Lower lobe of right lung (tissue), 2 donors: ENCODE data around the gene TNIK. TPM values are rescaled to one million over a fixed set of nuclear protein-coding genes. Genes with fewer than 3 reads are reported as not detected.
"Not testable (repeated sequence)": the region's sequence is repeated elsewhere in the genome, so short reads cannot be mapped to it uniquely, and the experiment has no call there.

Source experiments
- ATAC-seq, 2 donors: fragments of 200-7000 bp; cut with Tn5 transposase; one replicate each; pipeline ENCODE4 v1.9.1; 2020 to 2022; ENCODE audit warnings: mild to moderate bottlenecking in 2 of 2, moderate library complexity in 2 of 2
- DNase-seq: peaks from one replicate; pipeline ENCODE4 v3.0.0-alpha.2; 2020
- H3K27ac ChIP-seq: fragments of 200-600 bp; one replicate; pipeline ENCODE4 v1.8.0; 2022
- H3K27me3 ChIP-seq: fragments of 200-600 bp; one replicate; pipeline ENCODE4 v1.8.0; 2022; ENCODE audit warnings: low read depth
- H3K36me3 ChIP-seq: fragments of 200-600 bp; one replicate; pipeline ENCODE4 v1.8.0; 2022; ENCODE audit warnings: mild to moderate bottlenecking
- H3K4me1 ChIP-seq: fragments of 200-600 bp; one replicate; pipeline ENCODE4 v1.8.0; 2022
- H3K4me3 ChIP-seq: fragments of 200-600 bp; one replicate; pipeline ENCODE4 v1.8.0; 2022; ENCODE audit warnings: mild to moderate bottlenecking
- H3K9me3 ChIP-seq: fragments of 200-600 bp; one replicate; pipeline ENCODE4 v1.8.0; 2022
- intact Hi-C: fragments of 100-400 bp; cut with DNase I; formaldehyde crosslinking; loops from one replicate; pipeline ENCODE4 v1.11.0; 2022
- total RNA-seq: library from RNA; stranded (reverse); fragmentation: NEBNext Ultra II Directional; extraction: Animal tissue kit (Norgen Biotek cat#: 25700); gene quantifications from one replicate; pipeline ENCODE4 v1.2.1, GENCODE V29; 2021
- TF ChIP-seq, protein P1 (sequence below): fragments of 200-600 bp; IDR thresholded peaks from one replicate; pipeline ENCODE4 v1.8.0; 2022; ENCODE audit warnings: antibody characterized with exemption, mild to moderate bottlenecking
- donor health status: DM: no; HTN: yes; CAD: no; lungs with severe emphysema.

Gene TNIK
- total RNA-seq, 1 donor from 2014 or later = 29.3 TPM

DNA sequence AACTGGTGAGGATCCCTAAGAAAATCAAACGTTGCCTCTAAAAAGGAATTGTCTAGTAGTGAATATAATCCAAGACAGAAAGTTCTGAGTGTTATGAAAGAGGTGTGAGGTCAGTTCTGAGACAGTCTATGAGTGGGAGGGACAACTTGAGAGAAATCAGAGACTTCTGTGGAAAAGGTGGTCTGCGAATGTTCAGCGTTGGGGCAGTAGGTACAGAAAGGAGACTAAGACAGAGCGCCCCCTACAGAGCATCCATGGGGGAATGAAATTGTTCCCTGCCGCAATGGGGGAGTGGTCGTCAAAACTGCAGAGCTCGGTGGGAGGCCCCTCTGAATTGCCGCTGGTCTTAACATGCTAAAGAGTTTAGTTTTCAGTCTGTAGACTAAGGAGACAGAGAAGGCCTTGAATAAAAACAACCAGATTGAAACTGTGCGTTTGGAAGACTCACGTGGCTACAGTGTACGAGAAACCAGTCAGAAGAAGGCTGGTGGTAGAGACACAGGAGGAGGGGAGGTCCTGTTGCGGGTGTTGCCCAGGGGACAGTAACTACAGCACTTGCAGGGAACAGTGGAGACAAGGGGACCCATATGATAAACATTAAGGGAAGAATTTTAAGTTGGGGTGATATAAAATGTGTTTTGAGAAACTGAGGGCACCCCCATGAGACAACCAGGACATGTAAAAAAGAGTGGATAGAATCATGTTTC, 6.9 kb downstream of the TNIK start:
- Histone ChIP-seq H3K27ac (no peak overlapping the region), H3K4me1 (peaks cover 13% of the 10 kb centered on the region), H3K4me3 (no peak overlapping the region), H3K27me3 (no peaks in the 10 kb centered on the region), H3K9me3 (no peaks in the 10 kb centered on the region), H3K36me3 (no peaks in the 10 kb centered on the region)
- TF ChIP-seq, protein P1, sequence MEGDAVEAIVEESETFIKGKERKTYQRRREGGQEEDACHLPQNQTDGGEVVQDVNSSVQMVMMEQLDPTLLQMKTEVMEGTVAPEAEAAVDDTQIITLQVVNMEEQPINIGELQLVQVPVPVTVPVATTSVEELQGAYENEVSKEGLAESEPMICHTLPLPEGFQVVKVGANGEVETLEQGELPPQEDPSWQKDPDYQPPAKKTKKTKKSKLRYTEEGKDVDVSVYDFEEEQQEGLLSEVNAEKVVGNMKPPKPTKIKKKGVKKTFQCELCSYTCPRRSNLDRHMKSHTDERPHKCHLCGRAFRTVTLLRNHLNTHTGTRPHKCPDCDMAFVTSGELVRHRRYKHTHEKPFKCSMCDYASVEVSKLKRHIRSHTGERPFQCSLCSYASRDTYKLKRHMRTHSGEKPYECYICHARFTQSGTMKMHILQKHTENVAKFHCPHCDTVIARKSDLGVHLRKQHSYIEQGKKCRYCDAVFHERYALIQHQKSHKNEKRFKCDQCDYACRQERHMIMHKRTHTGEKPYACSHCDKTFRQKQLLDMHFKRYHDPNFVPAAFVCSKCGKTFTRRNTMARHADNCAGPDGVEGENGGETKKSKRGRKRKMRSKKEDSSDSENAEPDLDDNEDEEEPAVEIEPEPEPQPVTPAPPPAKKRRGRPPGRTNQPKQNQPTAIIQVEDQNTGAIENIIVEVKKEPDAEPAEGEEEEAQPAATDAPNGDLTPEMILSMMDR = no peak
- intact Hi-C loops = no loop called here
- ATAC-seq (no peak), DNase-seq (no peak)

DNA sequence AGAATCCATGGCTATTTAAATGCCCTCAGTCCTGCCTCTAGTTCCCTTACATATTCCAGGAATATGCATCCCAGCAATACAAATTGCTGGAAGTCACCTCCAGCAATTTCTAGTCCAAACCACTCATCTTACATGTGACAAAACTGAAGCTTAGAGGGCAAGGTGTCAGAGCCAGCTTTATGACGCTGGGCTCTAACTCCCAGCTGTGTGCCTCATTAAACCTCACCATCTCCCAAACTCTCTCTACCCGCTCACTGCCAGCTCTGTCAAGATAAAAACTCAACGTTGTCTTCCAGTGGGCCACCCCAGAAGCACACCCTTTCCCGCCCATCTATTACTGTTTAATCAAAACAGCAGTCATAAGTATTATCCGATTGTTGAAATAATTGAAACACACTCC, 7.9 kb downstream of the TNIK start:
- Histone ChIP-seq H3K27me3 (no peaks in the 10 kb centered on the region), H3K36me3 (no peaks in the 10 kb centered on the region), H3K4me3 (no peak overlapping the region), H3K27ac (no peak overlapping the region), H3K9me3 (no peaks in the 10 kb centered on the region), H3K4me1 (peaks cover 12% of the 10 kb centered on the region)
- ATAC-seq (no peak), DNase-seq (no peak)
- intact Hi-C loops = no loop called here
- TF ChIP-seq, protein P1 = no peak

DNA sequence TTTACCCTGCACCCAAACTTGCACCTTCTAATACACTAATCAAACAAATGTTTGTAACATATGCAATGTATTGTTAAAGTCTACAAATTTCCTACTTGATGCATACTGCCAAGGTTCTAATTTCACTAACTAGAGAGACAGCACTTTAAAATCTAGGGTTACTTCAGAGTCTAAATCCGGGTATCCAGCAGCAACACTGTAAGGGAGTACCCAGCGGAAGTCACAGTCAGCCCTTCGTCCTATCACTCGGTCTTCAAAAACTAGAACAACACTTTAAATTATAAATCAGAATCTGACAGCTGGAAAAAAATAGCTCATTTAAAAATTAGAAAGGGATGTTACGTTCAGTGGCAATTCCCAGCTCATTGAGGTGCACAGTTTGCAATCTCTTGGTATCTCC, 8.3 kb downstream of the TNIK start:
- intact Hi-C loops = no loop called here
- Histone ChIP-seq H3K27me3 (no peaks in the 10 kb centered on the region), H3K4me3 (no peak overlapping the region), H3K4me1 (peaks cover 8% of the 10 kb centered on the region), H3K27ac (no peak overlapping the region), H3K36me3 (no peaks in the 10 kb centered on the region), H3K9me3 (no peaks in the 10 kb centered on the region)
- TF ChIP-seq, protein P1 = no peak
- DNase-seq (no peak), ATAC-seq (no peak)

DNA sequence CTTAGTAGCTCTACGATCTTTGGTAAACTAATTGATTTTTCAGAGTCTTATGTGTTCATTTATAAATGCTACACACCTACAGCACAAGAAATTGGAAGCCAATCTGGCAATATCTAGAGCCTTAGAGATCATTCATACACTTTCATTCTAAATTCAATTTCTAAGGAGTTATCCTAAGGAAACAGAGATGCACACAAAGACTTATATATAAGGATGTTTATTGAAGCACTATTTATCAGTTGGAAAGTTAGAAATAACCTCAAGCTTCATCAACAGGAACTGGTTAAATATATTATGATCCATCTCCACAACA, 12.7 kb downstream of the TNIK start:
- H3K27me3 ChIP-seq, H3K4me1 ChIP-seq, DNase-seq, ATAC-seq, H3K9me3 ChIP-seq, H3K36me3 ChIP-seq, H3K27ac ChIP-seq, H3K4me3 ChIP-seq, intact Hi-C loops: not testable (repeated sequence)

DNA sequence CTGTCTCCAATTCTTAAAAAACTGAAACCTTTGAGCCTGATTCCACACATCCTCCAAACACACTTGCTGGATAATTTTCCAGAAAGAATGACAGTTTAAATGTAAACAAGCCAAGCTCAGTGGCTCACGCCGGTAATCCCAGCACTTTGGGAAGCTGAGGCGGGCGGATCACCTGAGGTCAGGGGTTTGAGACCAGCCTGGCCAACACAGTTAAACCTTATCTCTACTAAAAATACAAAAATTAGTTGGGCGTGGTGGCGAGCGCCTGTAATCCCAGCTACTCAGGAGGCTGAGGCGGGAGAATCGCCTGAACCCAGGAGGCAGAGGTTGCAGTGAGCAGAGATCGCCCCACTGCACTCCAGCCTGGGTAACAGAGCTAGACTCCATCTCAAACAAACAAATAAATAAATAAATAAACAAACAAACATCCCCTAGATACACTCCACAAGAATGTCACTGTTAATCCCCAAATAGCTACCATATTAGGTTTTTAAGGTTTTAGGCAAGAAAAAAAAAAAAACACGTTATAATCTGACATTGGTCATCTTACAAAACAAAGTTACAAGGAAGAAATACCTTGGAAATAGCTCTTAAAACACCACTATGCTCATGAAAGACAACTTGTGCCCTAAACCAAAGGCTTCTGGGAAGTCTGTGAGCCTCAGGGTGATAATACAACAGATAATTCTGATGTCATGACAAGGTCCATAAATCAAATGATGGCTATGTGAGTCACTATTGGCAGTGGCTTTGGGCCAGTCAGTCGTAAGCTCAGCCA, 13.2 kb downstream of the TNIK start:
- Histone ChIP-seq H3K27ac (no peak overlapping the region), H3K9me3 (no peaks in the 10 kb centered on the region), H3K4me3 (no peak overlapping the region), H3K27me3 (no peaks in the 10 kb centered on the region), H3K36me3 (no peaks in the 10 kb centered on the region), H3K4me1 (no peaks in the 10 kb centered on the region)
- no peak for ATAC-seq
- TF ChIP-seq, protein P1 = no peak
- no peak for DNase-seq
- intact Hi-C loops = no loop called here

DNA sequence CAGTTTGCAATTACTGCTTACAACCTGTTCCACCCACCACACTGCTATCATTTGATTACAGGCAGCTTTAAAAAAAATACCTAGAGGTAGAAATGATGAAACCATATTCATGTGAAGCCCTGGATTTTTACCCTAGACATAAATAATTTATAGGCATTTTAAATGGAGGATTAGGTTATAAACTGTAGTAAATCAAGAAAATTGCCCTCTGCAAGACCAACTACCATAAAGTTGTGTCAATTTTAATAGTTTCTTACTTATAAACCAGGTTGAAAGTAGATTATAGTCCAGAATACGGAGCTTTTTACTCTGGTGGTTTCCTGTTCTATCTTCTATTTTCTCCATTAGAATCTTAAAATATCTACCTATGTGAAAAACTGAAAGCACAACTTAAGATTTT, 13.9 kb downstream of the TNIK start:
- no peak overlapping the region for H3K27ac ChIP-seq
- H3K4me3 ChIP-seq = no peak overlapping the region
- ATAC-seq = no peak
- H3K9me3 ChIP-seq = no peaks in the 10 kb centered on the region
- no peaks in the 10 kb centered on the region for H3K4me1 ChIP-seq
- TF ChIP-seq, protein P1 = no peak
- intact Hi-C loops = no loop called here
- H3K27me3 ChIP-seq = no peaks in the 10 kb centered on the region
- H3K36me3 ChIP-seq = no peaks in the 10 kb centered on the region
- no peak for DNase-seq
